ENCODE measurements around the gene CD300A.

DNA sequence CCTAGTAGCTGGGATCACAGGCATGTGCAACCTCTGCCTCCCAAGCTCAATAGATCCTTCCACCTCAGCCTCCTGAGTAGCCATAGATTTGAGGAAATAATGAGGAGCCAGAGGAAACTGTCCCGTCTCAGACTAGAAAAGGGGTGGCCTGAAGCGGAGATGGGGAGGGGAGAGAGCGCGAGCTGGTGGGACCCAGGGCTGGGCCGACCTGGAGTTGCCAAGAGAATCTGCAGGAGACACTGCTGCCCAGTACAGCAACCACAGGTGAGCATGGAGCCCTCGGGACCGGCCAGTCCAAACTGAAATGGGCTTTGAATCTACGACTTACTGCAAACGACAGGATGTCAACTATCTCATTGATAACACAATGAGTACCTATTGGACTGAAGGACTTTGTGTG, 24.3 kb downstream of the CD300A start:
- peak in 1 of 3 donors; percentile 16 for TF ChIP-seq POLR2AphosphoS5 (IDR thresholded peaks at IDR 0.05)
- TF ChIP-seq, protein P1, sequence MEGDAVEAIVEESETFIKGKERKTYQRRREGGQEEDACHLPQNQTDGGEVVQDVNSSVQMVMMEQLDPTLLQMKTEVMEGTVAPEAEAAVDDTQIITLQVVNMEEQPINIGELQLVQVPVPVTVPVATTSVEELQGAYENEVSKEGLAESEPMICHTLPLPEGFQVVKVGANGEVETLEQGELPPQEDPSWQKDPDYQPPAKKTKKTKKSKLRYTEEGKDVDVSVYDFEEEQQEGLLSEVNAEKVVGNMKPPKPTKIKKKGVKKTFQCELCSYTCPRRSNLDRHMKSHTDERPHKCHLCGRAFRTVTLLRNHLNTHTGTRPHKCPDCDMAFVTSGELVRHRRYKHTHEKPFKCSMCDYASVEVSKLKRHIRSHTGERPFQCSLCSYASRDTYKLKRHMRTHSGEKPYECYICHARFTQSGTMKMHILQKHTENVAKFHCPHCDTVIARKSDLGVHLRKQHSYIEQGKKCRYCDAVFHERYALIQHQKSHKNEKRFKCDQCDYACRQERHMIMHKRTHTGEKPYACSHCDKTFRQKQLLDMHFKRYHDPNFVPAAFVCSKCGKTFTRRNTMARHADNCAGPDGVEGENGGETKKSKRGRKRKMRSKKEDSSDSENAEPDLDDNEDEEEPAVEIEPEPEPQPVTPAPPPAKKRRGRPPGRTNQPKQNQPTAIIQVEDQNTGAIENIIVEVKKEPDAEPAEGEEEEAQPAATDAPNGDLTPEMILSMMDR (IDR thresholded peaks at IDR 0.05 in 8 of 11, conservative IDR thresholded peaks at IDR 0.05 in 3 of 11) = no peak

All from spleen (tissue), 7 donors.